Neural crest cell (in vitro differentiated cells): ENCODE data around the gene RYR3. TPM values are rescaled to one million over a fixed set of nuclear protein-coding genes. Genes with fewer than 3 reads are reported as not detected.

ENCODE experiments used
- DNase-seq: peaks from one replicate; pipeline ENCODE4 v3.0.0; 2021; ENCODE audit warnings: low read depth, mixed read lengths, low spot score
- H3K27ac Mint-ChIP-seq: one replicate; pipeline ENCODE4 v1.8.0; 2021; ENCODE audit warnings: mild to moderate bottlenecking, mixed read lengths; ENCODE audit not compliant: unreplicated experiment
- H3K27me3 Mint-ChIP-seq: 2 replicates; pipeline ENCODE4 v1.8.0; 2021; ENCODE audit warnings: low read depth, mild to moderate bottlenecking, mixed read lengths
- H3K36me3 Mint-ChIP-seq: 2 replicates; pipeline ENCODE4 v1.8.0; 2021; ENCODE audit warnings: low read depth, mild to moderate bottlenecking, mixed read lengths
- H3K4me1 Mint-ChIP-seq: 2 replicates; pipeline ENCODE4 v1.8.0; 2021; ENCODE audit warnings: mixed read lengths
- H3K4me3 Mint-ChIP-seq: one replicate; pipeline ENCODE4 v1.8.0; 2021; ENCODE audit warnings: mild to moderate bottlenecking, mixed read lengths
- H3K9me3 Mint-ChIP-seq: 2 replicates; pipeline ENCODE4 v1.8.0; 2021; ENCODE audit warnings: mixed read lengths
- total RNA-seq: library from RNA; stranded (reverse); gene quantifications from 2 replicates; pipeline ENCODE4 v1.2.1, GENCODE V29; 2021
- TF ChIP-seq, protein P1 (sequence below): fragments of 200-600 bp; sonication (generic); conservative IDR thresholded peaks from 2 replicates; pipeline ENCODE4 v1.5.0; 2021; ENCODE audit warnings: antibody characterized with exemption, mild to moderate bottlenecking

The RYR3 gene
- total RNA-seq, 1 donor from 2014 or later: 2.2 TPM

DNA sequence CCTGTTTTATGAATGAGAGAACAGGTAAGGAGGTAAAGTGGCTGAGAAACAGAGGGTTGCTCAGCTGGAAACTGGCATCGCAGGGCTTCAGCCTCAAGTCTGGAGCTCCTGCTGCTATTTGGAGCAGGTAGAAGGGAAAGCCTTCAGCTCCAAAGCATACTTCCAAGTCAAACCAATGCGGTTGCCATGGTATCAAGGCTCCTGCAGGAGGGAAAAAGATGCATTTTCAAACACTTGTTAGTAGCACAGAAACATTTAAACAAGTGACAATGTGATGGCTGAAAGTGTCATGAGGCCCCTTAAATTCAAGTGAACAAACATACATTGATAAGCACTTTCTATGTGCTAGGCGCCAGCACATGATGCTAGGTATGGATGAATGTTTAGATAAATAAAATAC, 60.4 kb downstream of the RYR3 start:
- Mint-ChIP-seq H3K27ac (no peak overlapping the region), H3K4me3 (no peak overlapping the region), H3K4me1 (no peaks in the 10 kb centered on the region), H3K36me3 (no peaks in the 10 kb centered on the region), H3K27me3 (peaks cover 4% of the 10 kb centered on the region), H3K9me3 (peaks cover 3% of the 10 kb centered on the region)
- TF ChIP-seq, protein P1, sequence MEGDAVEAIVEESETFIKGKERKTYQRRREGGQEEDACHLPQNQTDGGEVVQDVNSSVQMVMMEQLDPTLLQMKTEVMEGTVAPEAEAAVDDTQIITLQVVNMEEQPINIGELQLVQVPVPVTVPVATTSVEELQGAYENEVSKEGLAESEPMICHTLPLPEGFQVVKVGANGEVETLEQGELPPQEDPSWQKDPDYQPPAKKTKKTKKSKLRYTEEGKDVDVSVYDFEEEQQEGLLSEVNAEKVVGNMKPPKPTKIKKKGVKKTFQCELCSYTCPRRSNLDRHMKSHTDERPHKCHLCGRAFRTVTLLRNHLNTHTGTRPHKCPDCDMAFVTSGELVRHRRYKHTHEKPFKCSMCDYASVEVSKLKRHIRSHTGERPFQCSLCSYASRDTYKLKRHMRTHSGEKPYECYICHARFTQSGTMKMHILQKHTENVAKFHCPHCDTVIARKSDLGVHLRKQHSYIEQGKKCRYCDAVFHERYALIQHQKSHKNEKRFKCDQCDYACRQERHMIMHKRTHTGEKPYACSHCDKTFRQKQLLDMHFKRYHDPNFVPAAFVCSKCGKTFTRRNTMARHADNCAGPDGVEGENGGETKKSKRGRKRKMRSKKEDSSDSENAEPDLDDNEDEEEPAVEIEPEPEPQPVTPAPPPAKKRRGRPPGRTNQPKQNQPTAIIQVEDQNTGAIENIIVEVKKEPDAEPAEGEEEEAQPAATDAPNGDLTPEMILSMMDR: no peak
- no peak for DNase-seq

DNA sequence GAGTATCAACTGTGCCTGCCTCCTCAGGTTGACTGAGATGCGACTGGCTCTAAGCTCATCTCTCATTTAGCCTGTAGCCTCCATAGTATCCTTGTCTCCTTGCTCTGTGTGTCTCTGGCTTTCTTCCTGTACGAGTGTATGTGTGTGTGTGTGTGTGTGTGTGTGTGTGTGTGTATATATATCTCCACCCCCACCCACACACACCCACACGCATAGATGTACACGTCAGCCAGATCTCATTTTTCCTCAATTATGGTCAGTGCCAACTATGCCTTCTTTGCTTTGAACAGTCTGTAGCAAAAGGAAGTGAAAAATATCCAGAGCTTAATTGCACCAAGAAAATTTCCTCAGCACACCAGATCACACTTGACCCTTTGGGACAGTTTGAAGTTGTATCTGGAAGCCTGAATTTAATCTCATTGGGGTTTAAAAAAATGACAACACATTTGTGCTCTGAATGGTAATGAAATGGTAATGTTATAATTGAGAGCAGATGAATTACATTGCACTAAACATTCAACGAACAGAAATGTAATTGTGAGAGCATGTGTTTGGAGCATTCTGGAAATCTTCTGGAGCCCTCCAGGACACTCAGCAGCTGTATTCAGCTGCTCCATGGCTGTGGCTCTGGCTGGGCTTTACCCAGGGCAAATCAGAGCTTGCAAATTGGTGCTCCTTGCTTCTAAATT, 63.6 kb downstream of the RYR3 start:
- Mint-ChIP-seq H3K27me3 (peaks cover under 1% of the 10 kb centered on the region), H3K4me3 (no peak overlapping the region), H3K9me3 (peaks cover 4% of the 10 kb centered on the region), H3K27ac (no peak overlapping the region), H3K4me1 (no peaks in the 10 kb centered on the region), H3K36me3 (no peaks in the 10 kb centered on the region)
- DNase-seq: no peak
- TF ChIP-seq, protein P1: no peak

DNA sequence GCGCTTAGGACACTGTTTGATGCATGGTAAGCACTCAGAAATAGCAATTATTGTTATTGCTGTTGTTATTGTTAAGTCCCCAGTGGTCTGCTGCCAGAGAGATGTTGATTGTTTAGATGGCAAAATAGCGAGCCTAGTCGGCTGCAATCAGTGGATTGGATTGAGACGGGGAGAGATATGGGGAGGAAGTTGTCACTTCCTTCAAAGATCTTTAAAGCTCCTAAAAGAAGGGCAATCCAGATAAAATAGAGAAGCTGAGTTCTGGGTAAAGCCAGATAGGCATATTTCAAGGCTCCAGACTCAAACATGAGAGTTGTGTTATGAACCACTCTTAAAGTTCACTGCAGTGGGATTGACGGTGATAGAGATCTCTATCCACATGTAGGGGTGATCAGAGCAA, 64.5 kb downstream of the RYR3 start:
- Mint-ChIP-seq H3K9me3 (peaks cover 4% of the 10 kb centered on the region), H3K4me1 (no peaks in the 10 kb centered on the region), H3K4me3 (no peak overlapping the region), H3K27ac (no peak overlapping the region), H3K36me3 (no peaks in the 10 kb centered on the region), H3K27me3 (no peaks in the 10 kb centered on the region)
- TF ChIP-seq, protein P1: no peak
- DNase-seq: no peak

DNA sequence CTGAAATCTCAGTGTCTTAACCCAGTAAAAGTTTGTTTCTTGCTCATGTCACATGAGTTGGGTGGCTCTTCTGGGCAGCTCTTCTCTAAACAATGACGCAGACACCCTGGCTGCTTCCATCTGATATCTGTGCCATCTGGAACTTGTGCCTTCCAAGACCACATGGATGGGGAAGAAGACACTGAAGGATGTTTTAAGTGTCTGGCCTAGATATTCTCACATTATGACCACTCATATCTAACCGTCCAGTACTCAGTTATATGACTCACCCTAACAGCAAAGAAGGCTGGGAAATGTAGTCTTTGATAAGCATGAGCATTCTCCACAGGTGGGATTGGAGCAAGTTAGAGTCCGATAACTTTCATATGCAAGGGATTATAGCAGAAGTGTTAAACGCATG, 66.4 kb downstream of the RYR3 start:
- Mint-ChIP-seq H3K4me3 (no peak overlapping the region), H3K27me3 (no peaks in the 10 kb centered on the region), H3K9me3 (peaks cover 4% of the 10 kb centered on the region), H3K4me1 (no peaks in the 10 kb centered on the region), H3K36me3 (no peaks in the 10 kb centered on the region), H3K27ac (no peak overlapping the region)
- TF ChIP-seq, protein P1: no peak
- DNase-seq: no peak

DNA sequence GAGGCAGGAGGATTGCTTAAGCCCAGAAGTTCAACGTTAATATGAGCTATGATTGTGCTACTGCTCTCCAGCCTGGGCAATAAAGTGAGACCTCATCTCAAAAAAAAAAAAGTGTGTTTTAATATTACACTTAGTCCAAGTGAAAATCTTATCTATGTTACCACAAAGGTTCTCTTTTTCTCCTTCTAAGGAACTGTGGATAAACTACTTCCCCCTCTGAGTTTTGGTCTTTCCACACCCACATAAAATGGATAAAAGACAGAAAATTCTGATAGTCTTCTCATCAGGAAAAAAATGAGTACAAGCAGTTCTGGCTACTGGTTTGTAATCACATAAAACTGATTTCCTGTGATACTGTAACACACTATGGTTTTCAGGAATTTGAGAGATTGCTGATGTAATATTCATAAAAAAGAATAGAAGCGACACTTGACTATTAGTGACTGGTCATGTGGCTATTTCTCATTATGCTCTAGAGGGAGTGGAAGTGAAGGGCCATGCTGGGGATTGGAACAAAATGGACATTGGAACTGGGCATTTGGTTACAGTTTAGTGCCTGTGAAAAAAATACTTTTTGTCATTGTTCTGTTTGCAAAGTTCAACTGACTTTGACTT, 68.2 kb downstream of the RYR3 start:
- no peaks in the 10 kb centered on the region for H3K4me1 Mint-ChIP-seq
- H3K27ac Mint-ChIP-seq: no peak overlapping the region
- DNase-seq: no peak
- no peak overlapping the region for H3K4me3 Mint-ChIP-seq
- H3K9me3 Mint-ChIP-seq: peaks cover 4% of the 10 kb centered on the region
- H3K27me3 Mint-ChIP-seq: no peaks in the 10 kb centered on the region
- H3K36me3 Mint-ChIP-seq: no peaks in the 10 kb centered on the region
- TF ChIP-seq, protein P1: no peak
